ENCODE measurements around the gene TRIM43B. TPM values are rescaled to one million over a fixed set of nuclear protein-coding genes. Genes with fewer than 3 reads are reported as not detected.
"Not testable (repeated sequence)": the region's sequence is repeated elsewhere in the genome, so short reads cannot be mapped to it uniquely, and the experiment has no call there.

Gene TRIM43B
- not detected in 2 replicates for total RNA-seq (2014; rRNA removed; shearing (Covaris generic))
- 0.34 TPM in 1 of 2 replicates, not detected in the other for total RNA-seq (2022)
- not detected for Bru-seq, nascent RNA
- not detected for BruChase-seq, experiment 1, labeled RNA remaining after a 6-hour chase
- not detected for BruChase-seq, experiment 2, labeled RNA remaining after a 2-hour chase
- long read RNA-seq = 0 reads

GRCh38 chr2:95484654-95485053, at the start of gene TRIM43B:
TSS of gene TRIM43B (minus strand) at chr2:95484754. CDS start at chr2:95482714, 2,040 bp downstream.
- DNase-seq (ENCODE audit: low spot score); H3K9me3 ChIP-seq (ENCODE audit: low read length); H3K4me3 ChIP-seq (ENCODE audit: low read depth, low read length, poor library complexity, severe bottlenecking); H4K20me1 ChIP-seq (ENCODE audit: insufficient read depth, low read length); H3K36me3 ChIP-seq (ENCODE audit: insufficient read depth, low read length); POLR2A ChIA-PET; BruUV-seq (replicated peaks); H3K4me1 ChIP-seq (ENCODE audit: insufficient read depth, low read length, poor library complexity, severe bottlenecking); H2AFZ ChIP-seq (ENCODE audit: low read length); H3K9me2 ChIP-seq (ENCODE audit: insufficient read depth, low read length); CTCF ChIA-PET (ENCODE audit: unreplicated experiment); H3K27ac ChIP-seq (ENCODE audit: low read depth, low read length, poor library complexity, severe bottlenecking); intact Hi-C loops (cut with micrococcal nuclease; ENCODE audit: unreplicated experiment); H3K4me2 ChIP-seq (ENCODE audit: low read length); H3K79me2 ChIP-seq (ENCODE audit: insufficient read depth, low read depth, low read length): not testable (repeated sequence)

- no peaks in the 10 kb centered on the region for H4K20me1 ChIP-seq (ENCODE audit: insufficient read depth, low read length)
- H3K36me3 ChIP-seq (ENCODE audit: insufficient read depth, low read length) = no peaks in the 10 kb centered on the region
- H3K27ac ChIP-seq (ENCODE audit: low read depth, low read length, poor library complexity, severe bottlenecking) = no peak overlapping the region
- no peak overlapping the region for H3K4me3 ChIP-seq (ENCODE audit: low read depth, low read length, poor library complexity, severe bottlenecking)
- ChIA-PET CTCF (ENCODE audit: unreplicated experiment) (no interaction called here), POLR2A (no interaction called here)
- DNase-seq (ENCODE audit: low spot score) = no peak
- no peaks in the 10 kb centered on the region for H3K4me1 ChIP-seq (ENCODE audit: insufficient read depth, low read length, poor library complexity, severe bottlenecking)
- H3K9me2 ChIP-seq (ENCODE audit: insufficient read depth, low read length) = no peaks in the 10 kb centered on the region
- BruUV-seq (replicated peaks) = no TSS peak
- no peak for TF ChIP-seq CTCF (conservative IDR thresholded peaks at IDR 0.05; ENCODE audit: low read length)
- no peak for TF ChIP-seq EZH2phosphoT487 (IDR thresholded peaks at IDR 0.05; ENCODE audit: borderline replicate concordance, low read depth, low read length)
- H3K79me2 ChIP-seq (ENCODE audit: insufficient read depth, low read depth, low read length) = no peaks in the 10 kb centered on the region
- H3K9me3 ChIP-seq (ENCODE audit: low read length) = no peaks in the 10 kb centered on the region
- H2AFZ ChIP-seq (ENCODE audit: low read length) = no peak overlapping the region
- no peak overlapping the region for H3K4me2 ChIP-seq (ENCODE audit: low read length)
- intact Hi-C loops (cut with micrococcal nuclease; ENCODE audit: unreplicated experiment) = no loop called here
Observed at GRCh38 chr2:95531254-95531771, 46.8 kb upstream of the TRIM43B start.

- H3K27ac ChIP-seq (ENCODE audit: low read depth, low read length, poor library complexity, severe bottlenecking) = no peak overlapping the region
- no peak for TF ChIP-seq EZH2phosphoT487 (IDR thresholded peaks at IDR 0.05; ENCODE audit: borderline replicate concordance, low read depth, low read length)
- TF ChIP-seq CTCF (conservative IDR thresholded peaks at IDR 0.05; ENCODE audit: low read length) = no peak
- H3K36me3 ChIP-seq (ENCODE audit: insufficient read depth, low read length) = no peaks in the 10 kb centered on the region
- H3K79me2 ChIP-seq (ENCODE audit: insufficient read depth, low read depth, low read length) = no peaks in the 10 kb centered on the region
- ChIA-PET CTCF (ENCODE audit: unreplicated experiment) (no interaction called here), POLR2A (no interaction called here)
- no peaks in the 10 kb centered on the region for H3K9me2 ChIP-seq (ENCODE audit: insufficient read depth, low read length)
- DNase-seq (ENCODE audit: low spot score) = no peak
- no peaks in the 10 kb centered on the region for H3K4me1 ChIP-seq (ENCODE audit: insufficient read depth, low read length, poor library complexity, severe bottlenecking)
- no peaks in the 10 kb centered on the region for H3K9me3 ChIP-seq (ENCODE audit: low read length)
- intact Hi-C loops (cut with micrococcal nuclease; ENCODE audit: unreplicated experiment) = no loop called here
- H2AFZ ChIP-seq (ENCODE audit: low read length) = no peak overlapping the region
- no peaks in the 10 kb centered on the region for H4K20me1 ChIP-seq (ENCODE audit: insufficient read depth, low read length)
- H3K4me2 ChIP-seq (ENCODE audit: low read length) = no peak overlapping the region
- no peak overlapping the region for H3K4me3 ChIP-seq (ENCODE audit: low read depth, low read length, poor library complexity, severe bottlenecking)
- no TSS peak for BruUV-seq (replicated peaks)
Observed at GRCh38 chr2:95530734-95531133, 46.2 kb upstream of the TRIM43B start.

Measured in OCI-LY7 (cell line).